ENCODE results near the gene TIGD3. TPM values are rescaled to one million over a fixed set of nuclear protein-coding genes. Genes with fewer than 3 reads are reported as not detected.

The TIGD3 gene
- total and polyA plus RNA-seq, 2 of the 13 experiments (the other 11 are each of a cell fraction or from before 2014, with no cell fraction given): 0.49 to 4.9 TPM

DNA sequence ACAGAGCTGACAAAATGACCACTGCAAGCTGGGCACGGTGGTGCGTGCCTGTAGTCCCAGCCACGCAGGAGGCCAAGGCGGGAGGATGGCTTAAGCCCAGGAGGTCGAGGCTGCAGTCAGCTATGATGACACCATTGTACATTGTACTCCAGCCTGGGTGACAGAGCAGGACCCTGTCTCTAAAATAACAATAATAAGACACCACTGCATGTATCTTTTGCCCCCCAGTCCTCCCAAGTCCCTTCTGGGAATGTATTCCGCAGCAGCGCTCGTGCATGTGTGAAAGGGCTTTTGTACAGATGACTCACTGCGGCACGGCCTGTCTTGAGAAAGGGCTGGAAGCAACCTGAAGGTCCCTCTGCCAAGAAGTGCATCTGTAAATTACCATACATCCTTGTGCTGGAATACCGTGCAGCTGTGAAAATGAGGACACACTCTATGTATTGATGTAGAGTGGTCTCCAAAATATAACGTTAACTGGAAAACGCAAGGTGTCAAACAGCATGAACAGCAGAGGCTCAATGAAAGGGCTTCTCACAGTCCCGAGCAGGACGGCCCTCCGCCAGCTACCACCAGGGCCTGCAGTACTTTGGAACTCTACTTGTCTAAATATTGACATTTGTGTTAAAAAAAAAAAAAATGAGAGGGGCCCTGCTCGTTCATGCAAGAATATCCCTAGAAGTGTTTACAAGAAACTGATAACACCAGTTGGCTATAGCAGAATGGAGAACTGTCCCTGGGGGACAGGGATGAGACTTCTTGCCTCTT is 48.9 kb upstream of the TIGD3 start (continued):
- TF ChIP-seq, protein P1, sequence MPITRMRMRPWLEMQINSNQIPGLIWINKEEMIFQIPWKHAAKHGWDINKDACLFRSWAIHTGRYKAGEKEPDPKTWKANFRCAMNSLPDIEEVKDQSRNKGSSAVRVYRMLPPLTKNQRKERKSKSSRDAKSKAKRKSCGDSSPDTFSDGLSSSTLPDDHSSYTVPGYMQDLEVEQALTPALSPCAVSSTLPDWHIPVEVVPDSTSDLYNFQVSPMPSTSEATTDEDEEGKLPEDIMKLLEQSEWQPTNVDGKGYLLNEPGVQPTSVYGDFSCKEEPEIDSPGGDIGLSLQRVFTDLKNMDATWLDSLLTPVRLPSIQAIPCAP (CRISPR knock-in tag; IDR thresholded peaks at IDR 0.05; ENCODE audit: low read depth): no peak
- TF ChIP-seq, protein P2, sequence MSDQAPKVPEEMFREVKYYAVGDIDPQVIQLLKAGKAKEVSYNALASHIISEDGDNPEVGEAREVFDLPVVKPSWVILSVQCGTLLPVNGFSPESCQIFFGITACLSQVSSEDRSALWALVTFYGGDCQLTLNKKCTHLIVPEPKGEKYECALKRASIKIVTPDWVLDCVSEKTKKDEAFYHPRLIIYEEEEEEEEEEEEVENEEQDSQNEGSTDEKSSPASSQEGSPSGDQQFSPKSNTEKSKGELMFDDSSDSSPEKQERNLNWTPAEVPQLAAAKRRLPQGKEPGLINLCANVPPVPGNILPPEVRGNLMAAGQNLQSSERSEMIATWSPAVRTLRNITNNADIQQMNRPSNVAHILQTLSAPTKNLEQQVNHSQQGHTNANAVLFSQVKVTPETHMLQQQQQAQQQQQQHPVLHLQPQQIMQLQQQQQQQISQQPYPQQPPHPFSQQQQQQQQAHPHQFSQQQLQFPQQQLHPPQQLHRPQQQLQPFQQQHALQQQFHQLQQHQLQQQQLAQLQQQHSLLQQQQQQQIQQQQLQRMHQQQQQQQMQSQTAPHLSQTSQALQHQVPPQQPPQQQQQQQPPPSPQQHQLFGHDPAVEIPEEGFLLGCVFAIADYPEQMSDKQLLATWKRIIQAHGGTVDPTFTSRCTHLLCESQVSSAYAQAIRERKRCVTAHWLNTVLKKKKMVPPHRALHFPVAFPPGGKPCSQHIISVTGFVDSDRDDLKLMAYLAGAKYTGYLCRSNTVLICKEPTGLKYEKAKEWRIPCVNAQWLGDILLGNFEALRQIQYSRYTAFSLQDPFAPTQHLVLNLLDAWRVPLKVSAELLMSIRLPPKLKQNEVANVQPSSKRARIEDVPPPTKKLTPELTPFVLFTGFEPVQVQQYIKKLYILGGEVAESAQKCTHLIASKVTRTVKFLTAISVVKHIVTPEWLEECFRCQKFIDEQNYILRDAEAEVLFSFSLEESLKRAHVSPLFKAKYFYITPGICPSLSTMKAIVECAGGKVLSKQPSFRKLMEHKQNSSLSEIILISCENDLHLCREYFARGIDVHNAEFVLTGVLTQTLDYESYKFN (CRISPR knock-in tag; conservative IDR thresholded peaks at IDR 0.05): peak; percentile 98
- TF ChIP-seq PHF21A (CRISPR knock-in tag; IDR thresholded peaks at IDR 0.05) (peak; percentile 95), NFIB (CRISPR knock-in tag; IDR thresholded peaks at IDR 0.05; ENCODE audit: borderline replicate concordance) (no peak), SAP130 (CRISPR knock-in tag; IDR thresholded peaks at IDR 0.05; ENCODE audit: low read depth) (peak; percentile 83), ZKSCAN5 (CRISPR knock-in tag; IDR thresholded peaks at IDR 0.05) (no peak), NPAS2 (CRISPR knock-in tag; IDR thresholded peaks at IDR 0.05; ENCODE audit: borderline replicate concordance) (no peak), FOXM1 (CRISPR knock-in tag; IDR thresholded peaks at IDR 0.05) (no peak), MIXL1 (CRISPR knock-in tag; IDR thresholded peaks at IDR 0.05) (peak; percentile 68; the same call in 1 of the 2 replicates), KDM1A (CRISPR knock-in tag; IDR thresholded peaks at IDR 0.05) (peak; percentile 90; the same call in 1 of the 2 replicates), YY1 (IDR thresholded peaks at IDR 0.05; ENCODE audit: insufficient read depth, insufficient replicate concordance, low read depth, low read length) (no peak)
- TF ChIP-seq, protein P3, sequence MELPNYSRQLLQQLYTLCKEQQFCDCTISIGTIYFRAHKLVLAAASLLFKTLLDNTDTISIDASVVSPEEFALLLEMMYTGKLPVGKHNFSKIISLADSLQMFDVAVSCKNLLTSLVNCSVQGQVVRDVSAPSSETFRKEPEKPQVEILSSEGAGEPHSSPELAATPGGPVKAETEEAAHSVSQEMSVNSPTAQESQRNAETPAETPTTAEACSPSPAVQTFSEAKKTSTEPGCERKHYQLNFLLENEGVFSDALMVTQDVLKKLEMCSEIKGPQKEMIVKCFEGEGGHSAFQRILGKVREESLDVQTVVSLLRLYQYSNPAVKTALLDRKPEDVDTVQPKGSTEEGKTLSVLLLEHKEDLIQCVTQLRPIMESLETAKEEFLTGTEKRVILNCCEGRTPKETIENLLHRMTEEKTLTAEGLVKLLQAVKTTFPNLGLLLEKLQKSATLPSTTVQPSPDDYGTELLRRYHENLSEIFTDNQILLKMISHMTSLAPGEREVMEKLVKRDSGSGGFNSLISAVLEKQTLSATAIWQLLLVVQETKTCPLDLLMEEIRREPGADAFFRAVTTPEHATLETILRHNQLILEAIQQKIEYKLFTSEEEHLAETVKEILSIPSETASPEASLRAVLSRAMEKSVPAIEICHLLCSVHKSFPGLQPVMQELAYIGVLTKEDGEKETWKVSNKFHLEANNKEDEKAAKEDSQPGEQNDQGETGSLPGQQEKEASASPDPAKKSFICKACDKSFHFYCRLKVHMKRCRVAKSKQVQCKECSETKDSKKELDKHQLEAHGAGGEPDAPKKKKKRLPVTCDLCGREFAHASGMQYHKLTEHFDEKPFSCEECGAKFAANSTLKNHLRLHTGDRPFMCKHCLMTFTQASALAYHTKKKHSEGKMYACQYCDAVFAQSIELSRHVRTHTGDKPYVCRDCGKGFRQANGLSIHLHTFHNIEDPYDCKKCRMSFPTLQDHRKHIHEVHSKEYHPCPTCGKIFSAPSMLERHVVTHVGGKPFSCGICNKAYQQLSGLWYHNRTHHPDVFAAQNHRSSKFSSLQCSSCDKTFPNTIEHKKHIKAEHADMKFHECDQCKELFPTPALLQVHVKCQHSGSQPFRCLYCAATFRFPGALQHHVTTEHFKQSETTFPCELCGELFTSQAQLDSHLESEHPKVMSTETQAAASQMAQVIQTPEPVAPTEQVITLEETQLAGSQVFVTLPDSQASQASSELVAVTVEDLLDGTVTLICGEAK (IDR thresholded peaks at IDR 0.05): no peak
- TF ChIP-seq, protein P3 (CRISPR knock-in tag; IDR thresholded peaks at IDR 0.05): no peak
- TF ChIP-seq, protein P4, sequence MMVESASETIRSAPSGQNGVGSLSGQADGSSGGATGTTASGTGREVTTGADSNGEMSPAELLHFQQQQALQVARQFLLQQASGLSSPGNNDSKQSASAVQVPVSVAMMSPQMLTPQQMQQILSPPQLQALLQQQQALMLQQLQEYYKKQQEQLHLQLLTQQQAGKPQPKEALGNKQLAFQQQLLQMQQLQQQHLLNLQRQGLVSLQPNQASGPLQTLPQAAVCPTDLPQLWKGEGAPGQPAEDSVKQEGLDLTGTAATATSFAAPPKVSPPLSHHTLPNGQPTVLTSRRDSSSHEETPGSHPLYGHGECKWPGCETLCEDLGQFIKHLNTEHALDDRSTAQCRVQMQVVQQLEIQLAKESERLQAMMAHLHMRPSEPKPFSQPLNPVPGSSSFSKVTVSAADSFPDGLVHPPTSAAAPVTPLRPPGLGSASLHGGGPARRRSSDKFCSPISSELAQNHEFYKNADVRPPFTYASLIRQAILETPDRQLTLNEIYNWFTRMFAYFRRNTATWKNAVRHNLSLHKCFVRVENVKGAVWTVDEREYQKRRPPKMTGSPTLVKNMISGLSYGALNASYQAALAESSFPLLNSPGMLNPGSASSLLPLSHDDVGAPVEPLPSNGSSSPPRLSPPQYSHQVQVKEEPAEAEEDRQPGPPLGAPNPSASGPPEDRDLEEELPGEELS (CRISPR knock-in tag; IDR thresholded peaks at IDR 0.05): peak; percentile 90
